PC-3 (cell line): ENCODE data around the gene ITGA1. TPM values are rescaled to one million over a fixed set of nuclear protein-coding genes. Genes with fewer than 3 reads are reported as not detected.
A peak's percentile ranks its signal among the peaks of the same experiment; 100 is the strongest.

Experiments
- ATAC-seq: fragments of 200-7000 bp; cut with Tn5 transposase; 2 replicates; pipeline ENCODE4 v1.9.1; 2020; ENCODE audit warnings: mild to moderate bottlenecking, moderate library complexity
- BruUV-seq: library from RNA; stranded (reverse); fragments of 400-500 nt; replicated peaks from 2 replicates; lab custom pipeline; 2021; lab: Mats Ljungman, UMichigan
- CTCF ChIA-PET: fragments of 300-600 bp; sonication (Branson Sonifier 250); formaldehyde crosslinking; loops from one replicate; lab custom pipeline; 2022; ENCODE audit warnings: antibody characterized with exemption; lab: Charles Lee
- POLR2A ChIA-PET: fragments of 300-600 bp; sonication (Branson Sonifier 250); formaldehyde crosslinking; loops from one replicate; lab custom pipeline; 2022; ENCODE audit warnings: antibody characterized with exemption; ENCODE audit not compliant: unreplicated experiment; lab: Charles Lee
- DNase-seq: peaks from one replicate; pipeline ENCODE4 v3.0.0-alpha.2; 2015
- H2AFZ ChIP-seq: fragments of 300-600 bp; sonication (generic); 2 replicates; pipeline ENCODE4 v1.6.0; 2016; ENCODE audit warnings: antibody characterized with exemption, low read length
- H3F3A ChIP-seq: fragments of 300-600 bp; sonication (generic); one replicate; pipeline ENCODE4 v1.6.0; 2017; ENCODE audit warnings: antibody characterized with exemption, low read length, control low read depth, mild to moderate bottlenecking; ENCODE audit not compliant: unreplicated experiment
- H3K27ac ChIP-seq: fragments of 300-600 bp; sonication (generic); 2 replicates; pipeline ENCODE4 v1.5.1; 2016; ENCODE audit warnings: mild to moderate bottlenecking, low read length
- H3K27me3 ChIP-seq: fragments of 300-600 bp; sonication (generic); 2 replicates; pipeline ENCODE4 v1.6.1; 2016; ENCODE audit warnings: low read length, mixed read lengths
- H3K36me3 ChIP-seq: fragments of 300-600 bp; sonication (generic); 2 replicates; pipeline ENCODE4 v1.6.1; 2016; ENCODE audit warnings: low read depth, mixed run types, low read length, mixed read lengths
- H3K4me1 ChIP-seq: fragments of 300-600 bp; sonication (generic); 2 replicates; pipeline ENCODE4 v1.5.1; 2016; ENCODE audit warnings: low read length; ENCODE audit not compliant: insufficient read depth
- H3K4me2 ChIP-seq: fragments of 300-600 bp; sonication (generic); 2 replicates; pipeline ENCODE4 v1.6.0; 2016; ENCODE audit warnings: low read length
- H3K4me3 ChIP-seq: fragments of 300-600 bp; sonication (generic); 2 replicates; pipeline ENCODE4 v1.5.1; 2016; ENCODE audit warnings: mild to moderate bottlenecking, low read length, mixed read lengths
- H3K79me2 ChIP-seq: fragments of 300-600 bp; sonication (generic); 2 replicates; pipeline ENCODE4 v1.6.1; 2017; ENCODE audit warnings: low read length, mixed read lengths
- H3K9ac ChIP-seq: fragments of 300-600 bp; sonication (generic); 2 replicates; pipeline ENCODE4 v1.6.0; 2016; ENCODE audit warnings: mild to moderate bottlenecking, low read length
- H3K9me2 ChIP-seq: fragments of 300-600 bp; sonication (generic); replicated peaks from 2 replicates; pipeline ENCODE4 v1.6.1; 2016; ENCODE audit warnings: mixed run types, low read length, mixed read lengths
- H3K9me3 ChIP-seq: fragments of 300-600 bp; sonication (generic); 2 replicates; pipeline ENCODE4 v1.6.1; 2016; ENCODE audit warnings: low read length, mixed read lengths
- H4K20me1 ChIP-seq: fragments of 300-600 bp; sonication (generic); 2 replicates; pipeline ENCODE4 v1.6.1; 2016; ENCODE audit warnings: low read length, mixed read lengths
- CTCF ChIP-seq: fragments of 300-600 bp; sonication (generic); conservative IDR thresholded peaks from 2 replicates; pipeline ENCODE4 v1.5.1; 2017; ENCODE audit warnings: antibody characterized with exemption, low read depth, mild to moderate bottlenecking, low read length
- EZH2 ChIP-seq: fragments of 300-600 bp; sonication (generic); IDR thresholded peaks from one replicate; pipeline ENCODE4 v1.6.1; 2017; ENCODE audit warnings: antibody characterized with exemption, mild to moderate bottlenecking, low read length; ENCODE audit not compliant: unreplicated experiment
- EZH2phosphoT487 ChIP-seq: fragments of 300-600 bp; sonication (generic); IDR thresholded peaks from 2 replicates; pipeline ENCODE4 v1.6.1; 2018; ENCODE audit warnings: mild to moderate bottlenecking, antibody characterized with exemption, low read length, borderline replicate concordance
- intact Hi-C: fragments of 100-400 bp; cut with micrococcal nuclease; formaldehyde crosslinking; loops from 2 replicates; pipeline ENCODE4 v1.9.0; 2023
- total RNA-seq: library from RNA; depleted of rRNA; stranded (reverse); fragments of >200 nt; gene quantifications from 2 replicates; pipeline ENCODE4 v1.2.3, GENCODE V29; 2014

The ITGA1 gene
- total RNA-seq, 1 experiment from 2014 or later: 4.7 TPM

- H3K9me3 ChIP-seq: no peaks in the 10 kb centered on the region
- H3K9ac ChIP-seq: peak overlapping the region; percentile 100
- peak overlapping the region; percentile 99 for H3K4me2 ChIP-seq
- CTCF ChIA-PET: interaction anchor here (0.6 kb wide), 1 partner anchor 136 kb away, joined by 12 read pairs; no protein-coding TSS in a partner anchor
- H3F3A ChIP-seq: no peaks in the 10 kb centered on the region
- peaks cover 25% of the 10 kb centered on the region for H3K4me1 ChIP-seq
- peaks cover 47% of the 10 kb centered on the region for H4K20me1 ChIP-seq
- peak overlapping the region; percentile 77 for H3K4me3 ChIP-seq
- H3K79me2 ChIP-seq: peaks cover 73% of the 10 kb centered on the region
- no peaks in the 10 kb centered on the region for H3K9me2 ChIP-seq
- TF ChIP-seq CTCF: no peak
- no peak for TF ChIP-seq EZH2
- TF ChIP-seq EZH2phosphoT487: no peak
- BruUV-seq: TSS peak; percentile 80
- H3K27me3 ChIP-seq: no peaks in the 10 kb centered on the region
- intact Hi-C loops: loop anchor here (5.0 kb wide), 1 partner anchor 108 kb away; no protein-coding TSS in a partner anchor
- DNase-seq (peak; percentile 64), ATAC-seq (peak; percentile 76)
- POLR2A ChIA-PET: no interaction called here
- H2AFZ ChIP-seq: peak overlapping the region; percentile 73
- peaks cover 33% of the 10 kb centered on the region for H3K36me3 ChIP-seq
- peak overlapping the region; percentile 99 for H3K27ac ChIP-seq
Observed at GRCh38 chr5:52800394-52801213, 12.9 kb downstream of the ITGA1 start.

- Histone ChIP-seq H3K36me3 (peaks cover 37% of the 10 kb centered on the region), H3K4me3 (peak overlapping the region; percentile 77), H3K27ac (peak overlapping the region; percentile 99), H2AFZ (no peak overlapping the region), H3K4me1 (peaks cover 25% of the 10 kb centered on the region), H3K9me2 (no peaks in the 10 kb centered on the region), H3K4me2 (peak overlapping the region; percentile 99), H3K9ac (peak overlapping the region; percentile 100), H3K27me3 (no peaks in the 10 kb centered on the region), H3K9me3 (no peaks in the 10 kb centered on the region), H3K79me2 (peaks cover 81% of the 10 kb centered on the region), H4K20me1 (peaks cover 52% of the 10 kb centered on the region), H3F3A (no peaks in the 10 kb centered on the region)
- intact Hi-C loops: loop anchor here (5.0 kb wide), 1 partner anchor 109 kb away; no protein-coding TSS in a partner anchor
- ATAC-seq: no peak; the same call in 1 of the 2 replicates
- ChIA-PET POLR2A (interaction anchor here (0.6 kb wide), 1 partner anchor 208 kb away, joined by 3 read pairs; no protein-coding TSS in a partner anchor), CTCF (interaction anchor here (0.6 to 1.4 kb wide), 2 partner anchors 114 to 137 kb away, joined by 3 to 12 read pairs; no protein-coding TSS in a partner anchor)
- DNase-seq: peak; percentile 24
- BruUV-seq: no TSS peak
- no peak for TF ChIP-seq CTCF
- no peak for TF ChIP-seq EZH2phosphoT487
Observed at GRCh38 chr5:52801329-52801728, 13.6 kb downstream of the ITGA1 start.
